ENCODE data around the gene CCNT2.
"Not testable (repeated sequence)": the region's sequence is repeated elsewhere in the genome, so short reads cannot be mapped to it uniquely, and the experiment has no call there.

Gene CCNT2

DNA sequence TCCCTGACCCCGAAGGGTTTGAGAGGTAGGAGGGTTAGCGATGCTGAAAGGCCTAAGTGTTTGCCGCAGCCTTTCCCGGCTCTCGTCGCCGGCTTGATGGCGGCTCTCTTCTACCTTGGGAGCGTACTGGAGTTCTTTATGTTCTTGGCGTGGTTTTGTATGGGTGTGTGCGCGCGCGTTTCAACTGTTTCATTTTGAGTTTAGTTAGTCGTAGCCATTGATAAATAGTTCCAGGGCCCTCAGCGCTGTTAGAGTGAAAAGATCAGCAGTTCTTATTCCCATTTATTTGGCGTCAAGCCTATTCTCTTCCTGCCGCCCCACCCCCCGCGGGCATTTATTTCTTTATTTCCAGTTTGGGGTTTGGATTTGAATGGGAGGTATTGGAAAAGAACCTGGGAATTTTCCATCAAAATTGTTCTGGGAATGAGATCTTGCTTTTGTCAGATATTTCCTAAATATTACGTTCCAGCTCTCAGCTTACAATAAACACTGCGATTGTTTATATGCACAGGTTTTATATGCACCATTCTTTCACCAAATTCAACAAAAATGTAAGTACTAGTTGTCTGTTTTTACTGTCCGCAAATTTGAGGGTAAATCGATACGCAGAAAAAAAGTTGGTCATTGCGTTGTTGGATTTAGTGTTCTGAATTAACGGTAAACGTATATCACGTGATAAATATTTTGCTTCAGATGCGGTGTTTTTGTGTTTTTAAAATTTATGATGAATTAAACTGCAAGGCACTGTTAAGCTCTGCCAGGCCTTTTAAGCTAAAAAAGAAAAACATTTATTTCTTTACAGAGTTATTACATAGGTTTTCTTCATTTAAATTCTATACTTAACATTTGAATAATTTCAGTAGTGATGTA is 954 bp downstream of the CCNT2 start:
- peak; percentile 38 for DNase-seq

DNA sequence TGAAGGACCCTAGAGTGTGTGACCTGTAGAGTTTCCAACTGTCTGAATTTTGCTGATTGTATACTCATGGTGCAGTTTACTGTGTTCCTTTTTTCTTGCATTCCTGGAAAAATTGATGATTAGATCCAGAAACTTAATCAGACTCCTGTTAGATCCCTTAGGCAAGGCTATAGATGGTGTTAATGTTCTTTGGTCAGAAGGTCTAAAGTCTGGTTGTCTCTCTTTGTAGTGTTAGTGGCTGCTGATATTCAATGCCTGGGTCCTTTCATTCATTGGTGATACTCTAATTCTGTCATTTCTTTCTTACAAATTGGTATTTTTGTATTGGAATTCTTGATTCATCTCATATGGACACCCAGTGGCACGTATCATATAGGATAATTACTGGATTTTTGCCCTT is 6.3 kb downstream of the CCNT2 start:
- no peak for DNase-seq

DNA sequence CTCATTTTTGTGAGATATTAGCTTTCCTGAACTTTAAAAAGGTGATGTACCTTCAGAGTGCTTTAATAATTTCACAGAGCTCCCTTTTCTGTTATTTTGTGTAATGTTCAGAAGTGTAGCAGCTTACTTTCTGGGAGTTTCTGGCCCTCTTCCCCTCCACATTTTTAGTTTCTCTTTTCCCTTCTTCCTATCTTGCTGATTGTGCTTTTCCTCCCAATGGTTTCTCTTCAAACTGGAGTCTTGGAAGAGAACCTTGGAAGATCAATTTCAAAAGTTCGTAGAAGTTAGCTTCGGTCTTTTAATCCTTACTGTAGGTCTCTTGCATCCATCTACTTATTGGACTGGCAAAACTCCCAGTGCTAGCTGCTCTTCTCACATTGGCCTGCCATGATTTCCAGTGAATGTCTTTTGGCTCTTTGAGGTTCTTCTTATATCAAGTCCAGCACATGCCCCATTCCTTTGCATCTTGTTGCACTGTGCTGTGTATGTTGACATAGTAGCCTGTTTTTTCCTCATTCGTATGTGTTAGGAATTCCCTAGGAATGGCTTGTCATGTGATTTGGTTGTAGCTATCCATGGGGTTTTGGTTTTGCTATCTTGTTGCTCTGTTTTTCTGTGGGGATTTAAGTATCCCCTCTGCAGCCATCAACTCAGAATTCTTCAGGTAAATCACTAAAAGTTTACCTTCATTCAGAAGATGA is 7.8 kb downstream of the CCNT2 start:
- DNase-seq = peak; percentile 25

DNA sequence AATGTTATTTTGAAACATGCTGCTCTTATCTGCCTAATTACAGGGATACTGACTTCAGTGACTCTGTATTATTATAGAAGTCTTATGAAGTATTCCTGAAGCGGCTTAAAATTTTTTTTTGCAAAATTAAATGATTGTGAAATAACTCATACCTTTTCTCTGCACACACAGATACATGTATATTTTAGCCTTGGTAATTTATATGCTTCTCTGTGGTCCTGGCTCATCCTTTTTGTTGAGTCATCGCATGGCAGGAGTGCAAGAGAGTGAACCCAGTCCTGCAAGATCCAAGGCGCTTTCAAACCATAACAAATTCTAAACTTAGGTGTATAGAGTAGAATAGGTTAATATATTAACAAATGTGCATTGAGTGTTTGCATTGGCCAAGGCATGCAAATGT is 8.6 kb downstream of the CCNT2 start:
- DNase-seq = peak; percentile 48

DNA sequence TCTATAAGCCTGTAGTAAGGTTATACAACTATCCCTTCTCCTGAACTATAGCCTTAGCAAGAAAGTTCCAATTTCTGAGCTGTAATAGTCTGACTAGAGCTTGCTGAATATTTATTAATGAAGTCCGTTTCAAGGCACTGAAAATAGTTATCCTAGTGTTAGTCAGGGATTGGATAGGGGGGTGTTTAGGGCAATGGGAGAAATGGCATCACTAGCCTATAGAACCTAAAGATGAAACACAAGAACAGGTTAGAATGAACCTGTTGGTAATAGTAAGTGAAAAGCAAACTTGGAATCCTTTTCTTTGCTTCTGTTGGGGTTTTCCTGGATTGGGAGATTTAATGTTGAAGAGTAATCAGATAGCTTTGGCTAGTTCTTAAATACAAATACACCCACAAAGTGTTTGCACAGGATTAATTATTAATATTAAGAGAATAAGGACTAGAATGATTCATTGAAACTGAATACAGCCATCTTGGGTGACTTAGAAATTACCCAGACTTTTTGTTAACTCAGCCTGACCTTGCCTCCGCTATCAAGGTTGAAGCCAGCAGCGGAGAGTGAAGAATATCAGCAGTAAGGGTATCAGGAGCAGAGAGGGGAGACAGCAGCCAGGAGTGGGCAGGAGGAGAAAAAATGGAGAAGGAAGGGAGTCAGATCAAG is 14.4 kb downstream of the CCNT2 start:
- DNase-seq = no peak

DNA sequence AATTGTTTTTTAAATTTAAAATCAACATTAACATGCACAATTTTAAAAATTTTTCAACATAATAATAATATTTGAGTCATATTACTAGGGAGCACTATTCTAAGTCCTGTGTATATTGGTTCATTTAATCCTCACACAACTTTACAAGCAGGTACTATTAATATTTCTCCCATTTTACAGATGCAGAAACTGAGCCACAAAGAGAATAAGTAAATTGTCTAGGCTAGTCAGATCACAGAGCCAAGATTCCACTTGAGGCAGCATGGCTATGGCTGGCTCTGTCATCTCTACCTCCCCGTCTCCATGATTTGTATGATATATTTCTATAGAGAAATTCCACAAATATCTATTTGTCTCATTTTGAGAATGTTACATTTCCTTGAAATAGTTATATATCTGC is 15.1 kb downstream of the CCNT2 start:
- DNase-seq = no peak

DNA sequence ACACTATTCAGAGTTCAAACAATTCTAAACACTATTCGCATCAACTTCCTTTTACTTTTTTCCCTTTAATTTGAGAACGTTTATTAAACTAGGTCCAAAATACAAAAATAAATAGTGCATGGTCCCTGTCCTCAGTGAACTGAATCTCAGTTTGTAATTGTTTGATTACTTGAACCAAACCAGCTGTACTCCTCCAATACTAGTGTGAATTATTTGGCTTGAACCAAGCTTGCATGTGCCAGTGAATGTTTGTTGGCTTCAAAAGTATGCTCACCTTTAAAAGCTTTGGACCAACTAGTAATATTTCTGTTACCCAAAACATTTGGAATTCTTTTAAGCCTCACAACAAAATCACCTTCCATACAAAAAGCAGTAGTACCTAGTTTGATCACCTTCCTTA is 15.5 kb downstream of the CCNT2 start:
- no peak for DNase-seq

DNA sequence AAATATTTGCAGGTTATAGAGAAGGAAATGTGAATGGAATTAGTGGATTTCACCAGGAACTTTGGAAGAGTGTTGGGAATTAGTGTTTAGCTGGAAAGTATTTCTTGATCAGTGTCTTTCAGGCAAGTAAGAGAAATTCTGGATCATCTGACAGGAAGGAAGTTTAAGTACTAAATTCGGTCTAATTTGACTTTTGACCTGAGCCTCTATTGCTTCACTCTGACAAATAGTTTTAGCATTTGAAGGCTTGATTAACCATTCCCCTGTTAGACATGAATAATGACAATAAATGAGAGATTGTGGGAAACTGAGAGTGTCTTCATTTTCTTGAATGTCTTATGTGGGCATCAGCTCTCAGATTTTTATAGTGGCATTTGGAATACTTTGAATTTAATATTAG is 16.0 kb downstream of the CCNT2 start:
- peak; percentile 39 for DNase-seq

DNA sequence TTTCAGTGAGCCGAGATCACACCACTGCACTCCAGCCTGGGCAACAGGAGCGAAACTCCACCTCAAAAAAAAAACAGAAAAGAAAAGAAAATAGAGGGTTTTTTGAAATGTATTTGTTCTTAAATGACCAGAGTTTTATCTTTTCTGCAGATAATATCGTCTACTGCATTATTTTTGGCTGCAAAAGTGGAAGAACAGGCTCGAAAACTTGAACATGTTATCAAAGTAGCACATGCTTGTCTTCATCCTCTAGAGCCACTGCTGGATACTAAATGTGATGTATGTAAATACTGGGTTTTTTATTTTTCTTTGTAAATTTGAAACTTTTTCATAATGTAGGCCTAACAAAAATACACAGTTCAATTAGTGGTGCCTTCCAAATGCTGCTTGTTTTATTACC is 18.1 kb downstream of the CCNT2 start:
- DNase-seq = no peak

DNA sequence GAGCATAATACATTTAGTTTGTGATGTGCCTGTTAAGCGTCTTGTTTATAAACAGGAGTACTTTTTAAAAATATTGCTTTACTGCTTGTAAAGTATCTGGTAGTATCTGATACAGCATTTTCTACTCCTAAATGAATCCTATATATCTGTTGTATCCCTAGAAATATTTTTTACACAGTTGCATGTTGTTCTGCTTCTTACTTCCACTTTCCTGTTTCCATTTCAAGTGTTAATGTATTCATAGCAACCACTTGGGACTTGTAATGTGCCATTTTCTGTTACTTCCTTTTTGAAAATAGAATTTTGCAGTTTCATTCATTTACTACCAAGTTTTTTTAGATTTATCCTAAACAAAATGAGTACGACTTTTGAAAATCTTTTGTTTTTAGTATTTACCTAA is 24.9 kb downstream of the CCNT2 start:
- DNase-seq = no peak

DNA sequence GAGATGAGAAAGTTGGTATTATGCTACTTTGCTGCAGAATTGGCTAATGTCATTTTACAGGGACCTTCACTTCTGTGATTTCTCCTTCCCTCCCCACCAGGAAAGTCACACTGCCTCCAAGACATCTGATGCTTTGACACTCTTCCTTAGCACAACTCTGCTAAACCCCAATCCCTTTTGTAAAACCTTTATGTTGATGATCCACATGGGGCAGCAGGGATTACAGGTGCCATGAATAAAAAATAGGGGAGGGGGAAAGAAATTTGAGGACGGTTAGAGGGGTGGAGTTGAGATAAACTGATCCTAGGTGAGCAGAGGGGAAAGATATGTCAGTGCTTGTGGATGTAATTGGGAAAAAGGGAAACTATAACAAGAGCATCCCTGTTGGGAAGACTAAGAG is 26.4 kb downstream of the CCNT2 start:
- DNase-seq = no peak

DNA sequence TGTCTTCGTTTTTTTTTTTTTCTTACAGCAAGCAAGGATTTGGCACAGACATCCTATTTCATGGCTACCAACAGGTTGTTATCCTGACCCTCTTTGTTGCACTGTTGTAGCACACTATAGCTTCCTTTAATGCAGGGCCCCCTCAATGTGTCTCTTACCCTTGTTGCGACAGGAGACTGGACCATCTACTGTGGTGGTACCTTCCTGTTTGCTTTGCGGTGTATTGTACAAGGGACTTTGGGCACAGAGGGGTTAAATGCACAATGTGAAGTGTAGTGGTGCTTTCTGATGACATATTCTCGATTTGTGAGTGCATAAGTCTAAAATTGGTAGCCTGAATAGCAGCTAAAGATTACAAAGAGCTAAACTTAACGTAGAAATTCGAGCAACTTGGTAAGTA is 27.5 kb downstream of the CCNT2 start:
- DNase-seq = no peak

DNA sequence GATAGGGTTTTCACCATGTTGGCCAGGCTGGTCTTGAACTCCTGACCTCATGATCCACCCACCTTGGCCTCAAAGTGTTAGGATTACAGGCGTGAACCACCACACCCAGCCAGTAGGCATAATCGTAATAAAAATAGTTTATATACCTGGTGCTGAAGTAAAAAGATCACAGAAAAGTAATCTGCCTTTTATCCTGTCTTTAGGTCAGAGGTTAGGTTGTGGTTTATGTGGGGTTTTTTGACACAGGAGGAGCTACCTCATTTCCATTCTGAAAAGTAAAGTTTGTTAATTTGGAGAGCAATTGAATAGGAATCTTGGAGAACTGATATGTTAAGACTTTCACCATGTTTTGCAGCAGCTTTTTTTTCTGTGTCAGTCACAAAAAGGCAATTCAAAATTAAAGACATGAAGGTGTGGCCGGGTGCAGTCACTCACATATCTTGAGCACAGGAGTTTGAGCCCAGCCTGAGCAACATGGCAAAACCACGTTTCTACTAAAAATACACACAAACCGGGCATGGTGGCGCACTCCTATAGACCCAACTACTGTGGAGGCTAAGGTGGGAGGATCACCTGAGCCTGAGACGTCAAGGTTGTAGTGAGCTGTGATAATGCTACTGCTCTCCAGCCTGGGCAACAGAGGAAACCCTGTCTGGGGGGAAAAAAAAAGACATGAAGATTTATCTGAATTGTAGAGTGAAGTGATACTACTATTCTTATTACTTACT is 31.5 kb downstream of the CCNT2 start:
- DNase-seq = no peak

DNA sequence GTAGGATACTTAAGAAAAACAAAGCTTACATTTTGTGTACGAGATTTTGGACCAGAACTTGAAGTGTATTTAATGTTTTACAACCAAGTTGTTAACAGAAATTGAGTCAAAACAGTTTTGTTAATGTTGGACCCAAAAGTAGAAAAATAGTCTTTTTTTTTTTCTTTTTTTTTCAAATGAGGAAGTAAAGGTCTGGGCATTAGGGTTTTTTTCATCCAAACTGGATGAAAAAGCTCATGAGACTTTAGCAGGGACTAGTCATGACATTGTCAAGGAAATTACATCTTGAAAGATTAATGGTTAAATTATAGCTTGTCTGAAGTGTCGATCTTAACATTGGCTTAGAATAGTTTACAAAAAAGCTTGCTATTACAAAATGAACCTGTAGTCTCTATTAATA is 32.3 kb downstream of the CCNT2 start:
- no peak for DNase-seq

DNA sequence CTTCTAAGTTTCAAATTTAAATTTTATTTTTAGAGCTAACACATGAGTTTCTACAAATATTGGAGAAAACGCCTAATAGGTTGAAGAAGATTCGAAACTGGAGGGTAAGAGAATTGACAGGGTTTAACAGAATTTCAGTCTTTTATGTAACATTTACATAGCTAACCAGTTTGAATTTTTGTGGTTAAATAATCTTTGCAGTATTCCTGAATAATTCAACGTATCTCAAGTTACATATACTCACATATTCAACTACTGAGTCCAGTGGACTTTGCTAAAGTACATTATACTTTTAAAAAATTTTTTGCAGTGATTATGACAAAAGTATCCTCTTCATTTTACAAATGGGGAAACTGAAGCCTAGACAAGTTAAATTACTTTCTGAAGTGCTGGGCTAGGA is 34.0 kb downstream of the CCNT2 start:
- no peak for DNase-seq

DNA sequence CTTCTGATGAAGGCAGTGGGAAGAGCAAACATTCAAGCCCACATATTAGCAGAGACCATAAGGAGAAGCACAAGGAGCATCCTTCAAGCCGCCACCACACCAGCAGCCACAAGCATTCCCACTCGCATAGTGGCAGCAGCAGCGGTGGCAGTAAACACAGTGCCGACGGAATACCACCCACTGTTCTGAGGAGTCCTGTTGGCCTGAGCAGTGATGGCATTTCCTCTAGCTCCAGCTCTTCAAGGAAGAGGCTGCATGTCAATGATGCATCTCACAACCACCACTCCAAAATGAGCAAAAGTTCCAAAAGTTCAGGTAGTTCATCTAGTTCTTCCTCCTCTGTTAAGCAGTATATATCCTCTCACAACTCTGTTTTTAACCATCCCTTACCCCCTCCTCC is 35.4 kb downstream of the CCNT2 start:
- DNase-seq = no peak

DNA sequence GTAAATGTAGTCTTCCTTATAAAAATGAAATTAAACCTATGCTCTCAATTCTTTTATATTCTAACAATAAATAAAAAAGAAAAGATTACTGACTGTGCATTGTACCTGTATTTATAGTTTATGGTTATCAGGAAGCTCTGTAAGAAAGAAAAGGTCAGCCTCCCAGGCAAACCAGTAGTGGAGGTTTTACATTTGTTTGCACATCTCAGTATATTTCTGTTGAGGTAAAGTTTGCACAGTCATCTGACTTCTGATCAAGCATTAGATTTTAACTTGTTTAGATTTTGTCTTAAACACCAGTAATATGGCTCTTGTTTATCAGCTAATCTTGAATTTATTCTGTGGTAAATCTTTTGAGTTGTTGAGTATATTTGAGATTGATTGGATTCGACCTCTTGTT is 37.1 kb downstream of the CCNT2 start:
- DNase-seq = no peak

DNA sequence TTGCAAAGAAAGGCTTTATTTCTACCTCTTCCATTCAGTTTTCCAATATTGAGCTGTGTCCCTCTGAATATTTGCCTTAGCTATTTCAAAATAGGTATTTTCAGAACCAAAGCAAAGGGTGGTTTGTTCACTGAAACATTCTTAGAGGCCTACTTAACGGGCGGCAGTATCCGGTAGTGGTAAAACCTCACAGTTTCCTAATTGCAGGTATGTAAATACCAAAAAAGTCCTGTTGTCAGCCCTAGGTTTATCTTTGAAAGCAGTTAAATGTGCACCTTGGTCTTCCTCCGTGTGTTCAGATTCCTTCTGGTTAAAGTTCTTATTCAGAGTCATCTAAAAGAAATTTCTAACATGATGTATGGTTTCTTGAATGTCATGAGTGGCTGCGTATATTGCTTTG is 38.9 kb downstream of the CCNT2 start:
- no peak for DNase-seq

DNA sequence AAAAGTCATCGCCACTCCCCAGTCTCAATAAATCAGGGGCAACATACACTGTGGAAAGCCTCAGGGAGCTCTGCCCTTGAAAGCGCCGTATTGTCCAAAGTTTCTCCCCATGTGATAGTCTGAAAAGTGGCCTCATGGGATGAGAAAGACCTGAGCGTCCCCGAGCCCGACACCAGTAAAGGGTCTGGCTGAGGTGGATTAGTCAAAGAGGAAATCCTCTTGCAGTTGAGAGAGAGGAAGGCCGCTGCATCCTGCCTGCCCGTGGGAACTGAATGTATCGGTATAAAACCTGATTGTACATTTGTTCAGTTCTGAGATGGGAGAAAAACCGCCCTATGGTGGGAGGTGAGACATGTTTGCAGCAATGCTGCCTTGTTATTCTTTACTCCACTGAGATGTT is 48.5 kb downstream of the CCNT2 start:
- not testable (repeated sequence) for DNase-seq

DNA sequence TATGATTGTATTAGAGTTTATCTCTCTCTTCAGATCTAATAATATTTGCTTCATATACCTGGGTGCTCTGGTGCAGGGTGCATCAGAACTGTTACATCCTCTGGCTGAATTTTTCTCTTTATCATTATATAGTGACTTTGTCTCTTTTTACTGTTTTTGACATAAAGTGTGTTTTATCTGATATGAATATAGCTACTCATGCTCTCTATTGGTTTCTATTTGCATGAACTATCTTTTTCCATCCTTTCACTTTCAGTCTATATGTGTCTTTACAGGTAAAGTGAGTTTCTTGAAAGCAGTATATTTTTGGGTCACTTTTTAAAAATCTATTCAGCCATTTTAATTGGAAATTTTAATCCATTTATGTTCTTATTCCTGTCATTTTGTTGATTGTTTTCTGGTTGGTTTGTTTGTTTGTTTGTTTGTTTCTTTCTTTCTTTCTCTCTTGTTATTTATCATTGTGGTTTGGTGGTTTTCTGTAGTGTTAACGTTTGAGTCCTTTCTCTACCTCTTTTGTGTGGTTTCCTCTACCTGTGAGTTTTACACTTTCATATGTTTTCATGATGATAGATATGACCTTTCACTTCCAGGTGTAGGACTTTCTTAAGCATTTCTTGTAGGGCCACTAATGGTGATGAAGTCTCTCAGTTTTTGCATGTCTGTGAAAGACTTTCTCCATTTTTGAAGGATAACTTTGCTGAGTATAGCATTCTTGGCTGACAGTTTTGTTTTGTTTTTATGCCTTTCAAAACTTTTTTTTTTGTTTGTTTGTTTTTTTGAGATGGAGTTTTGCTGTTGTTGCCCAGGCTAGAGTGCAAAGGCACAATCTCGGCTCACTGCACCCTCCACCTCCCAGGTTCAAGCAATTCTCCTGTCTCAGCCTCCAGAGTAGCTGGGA is 54.9 kb downstream of the CCNT2 start:
- no peak for DNase-seq

DNA sequence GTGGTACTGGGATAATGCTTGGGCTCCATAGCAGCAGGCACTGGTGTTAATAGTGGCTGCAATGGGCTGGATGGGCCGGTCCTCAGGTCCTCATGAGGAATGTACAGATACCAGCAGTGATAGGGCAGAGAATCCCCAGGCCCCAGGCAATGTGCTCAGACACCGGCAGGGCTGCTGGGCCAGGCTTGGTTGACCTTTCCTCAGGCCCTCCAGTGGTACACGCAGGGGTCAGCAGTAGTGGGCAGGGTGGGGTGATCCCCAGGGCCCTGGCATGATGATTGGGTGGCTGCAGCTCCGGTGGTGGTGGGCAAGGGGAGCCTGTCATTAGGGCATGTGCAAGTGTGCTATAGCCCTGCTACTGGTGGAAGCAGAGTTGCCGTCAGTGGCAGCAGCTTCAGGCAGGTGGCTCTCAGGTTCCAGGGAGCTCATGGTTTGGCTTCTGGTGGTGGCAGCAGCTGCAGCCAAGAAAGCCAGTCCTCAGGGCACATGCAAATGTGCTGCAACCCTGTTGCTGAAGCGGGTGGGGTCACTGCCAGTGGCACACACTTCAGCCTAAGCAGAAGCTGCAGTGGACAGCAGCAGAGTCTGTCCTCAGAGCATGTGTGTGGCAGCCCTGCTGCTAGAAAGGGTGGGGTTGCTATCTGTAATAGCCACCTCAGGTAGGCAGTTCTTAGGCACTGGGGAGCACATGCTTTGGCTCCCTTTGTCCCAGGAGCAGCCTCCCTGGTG is 56.8 kb downstream of the CCNT2 start:
- DNase-seq = no peak

Data from EL (cell line).